ENCODE results near the gene FRMD8.
"Not testable (repeated sequence)": the region's sequence is repeated elsewhere in the genome, so short reads cannot be mapped to it uniquely, and the experiment has no call there.

The FRMD8 gene

GRCh38 chr11:65452259-65452658, 65.8 kb downstream of the FRMD8 start:
- not testable (repeated sequence) for ATAC-seq, H3K9me3 Mint-ChIP-seq, H3K27me3 Mint-ChIP-seq, H3K36me3 Mint-ChIP-seq, H3K4me3 Mint-ChIP-seq
- Mint-ChIP-seq H3K4me1 (peaks cover 48% of the 10 kb centered on the region), H3K27ac (peak overlapping the region; percentile 33)

GRCh38 chr11:65452806-65453490, 66.5 kb downstream of the FRMD8 start:
- Mint-ChIP-seq H3K27me3 (no peaks in the 10 kb centered on the region), H3K4me1 (peaks cover 52% of the 10 kb centered on the region), H3K9me3 (peaks cover 2% of the 10 kb centered on the region), H3K36me3 (peaks cover 8% of the 10 kb centered on the region), H3K4me3 (no peak overlapping the region), H3K27ac (peak overlapping the region; percentile 33)
- ATAC-seq: no peak

- peaks cover 46% of the 10 kb centered on the region for H3K4me1 Mint-ChIP-seq
- H3K27ac Mint-ChIP-seq: peak overlapping the region; percentile 95
- peaks cover 8% of the 10 kb centered on the region for H3K36me3 Mint-ChIP-seq
- H3K4me3 Mint-ChIP-seq: peak overlapping the region; percentile 99
- H3K27me3 Mint-ChIP-seq: no peaks in the 10 kb centered on the region
- no peak for ATAC-seq
- peaks cover 2% of the 10 kb centered on the region for H3K9me3 Mint-ChIP-seq
These were observed 67.9 kb downstream of the FRMD8 start for GRCh38 chr11:65454311-65454695.

GRCh38 chr11:65454696-65455456, 68.4 kb downstream of the FRMD8 start:
- Mint-ChIP-seq H3K27me3 (no peaks in the 10 kb centered on the region), H3K4me1 (peaks cover 52% of the 10 kb centered on the region), H3K9me3 (no peaks in the 10 kb centered on the region), H3K36me3 (peaks cover 8% of the 10 kb centered on the region), H3K27ac (peak overlapping the region; percentile 95), H3K4me3 (peak overlapping the region; percentile 99)
- ATAC-seq: peak; percentile 98

GRCh38 chr11:65456418-65456817, 70.0 kb downstream of the FRMD8 start:
- Mint-ChIP-seq H3K9me3 (no peaks in the 10 kb centered on the region), H3K4me1 (peaks cover 53% of the 10 kb centered on the region), H3K36me3 (peaks cover 8% of the 10 kb centered on the region), H3K27me3 (no peaks in the 10 kb centered on the region), H3K4me3 (peak overlapping the region; percentile 99), H3K27ac (peak overlapping the region; percentile 95)
- ATAC-seq: no peak

- Mint-ChIP-seq H3K9me3 (no peaks in the 10 kb centered on the region), H3K36me3 (peaks cover 8% of the 10 kb centered on the region), H3K4me3 (no peak overlapping the region), H3K4me1 (peaks cover 48% of the 10 kb centered on the region), H3K27me3 (no peaks in the 10 kb centered on the region), H3K27ac (peak overlapping the region; percentile 22)
- ATAC-seq: no peak
These were observed 73.1 kb downstream of the FRMD8 start for GRCh38 chr11:65459552-65459951.
